ENCODE results near the gene SERPINI2.

- TF ChIP-seq EP300 (IDR thresholded peaks at IDR 0.05; ENCODE audit: borderline replicate concordance), result no peak
- no peak for TF ChIP-seq EGR1 (IDR thresholded peaks at IDR 0.05)
- TF ChIP-seq, protein P1, sequence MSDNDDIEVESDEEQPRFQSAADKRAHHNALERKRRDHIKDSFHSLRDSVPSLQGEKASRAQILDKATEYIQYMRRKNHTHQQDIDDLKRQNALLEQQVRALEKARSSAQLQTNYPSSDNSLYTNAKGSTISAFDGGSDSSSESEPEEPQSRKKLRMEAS (IDR thresholded peaks at IDR 0.05), result no peak
- no peak for TF ChIP-seq REST (IDR thresholded peaks at IDR 0.05; ENCODE audit: low read depth)
- TF ChIP-seq CREB1 (IDR thresholded peaks at IDR 0.05; ENCODE audit: low read depth), result no peak
- TF ChIP-seq TAF1 (IDR thresholded peaks at IDR 0.05; ENCODE audit: low read depth), result no peak
- TF ChIP-seq TCF12 (IDR thresholded peaks at IDR 0.05; ENCODE audit: low read depth), result no peak
- no peak for TF ChIP-seq YY1 (IDR thresholded peaks at IDR 0.05; ENCODE audit: low read depth)
- no peak for TF ChIP-seq CEBPB (IDR thresholded peaks at IDR 0.05)
- no peak for TF ChIP-seq FOXM1 (IDR thresholded peaks at IDR 0.05; ENCODE audit: borderline replicate concordance, low read depth)
Measured at GRCh38 chr3:167409611-167410010, 64.2 kb downstream of the SERPINI2 start.

All from Ishikawa (cell line).